Measurements from ENCODE around the gene C1orf185.
A peak's percentile ranks its signal among the peaks of the same experiment; 100 is the strongest.
"Not testable (repeated sequence)": the region's sequence is repeated elsewhere in the genome, so short reads cannot be mapped to it uniquely, and the experiment has no call there.

Gene C1orf185

GRCh38 chr1:51168266-51168845 lies 66.3 kb downstream of the C1orf185 start:
- H3K9me3 ChIP-seq (ENCODE audit: control insufficient read depth, low read length) = no peaks in the 10 kb centered on the region
- no peaks in the 10 kb centered on the region for H3K4me1 ChIP-seq (ENCODE audit: control insufficient read depth, insufficient read depth, low read length, poor library complexity, severe bottlenecking)
- H3K27me3 ChIP-seq (replicated peaks; ENCODE audit: control insufficient read depth, insufficient read depth, low read length, poor library complexity, severe bottlenecking) = no peaks in the 10 kb centered on the region
- no peak overlapping the region for H3K4me3 ChIP-seq (ENCODE audit: insufficient read depth, low read depth, low read length, poor library complexity, severe bottlenecking)
- no peak overlapping the region for H3K27ac ChIP-seq (ENCODE audit: insufficient read depth, low read length, poor library complexity, severe bottlenecking)
- no peaks in the 10 kb centered on the region for H3K36me3 ChIP-seq (ENCODE audit: control insufficient read depth, insufficient read depth, low read length)
- no peak for DNase-seq

GRCh38 chr1:51168936-51169335 lies 66.9 kb downstream of the C1orf185 start:
- Histone ChIP-seq H3K4me3 (ENCODE audit: insufficient read depth, low read depth, low read length, poor library complexity, severe bottlenecking) (no peak overlapping the region), H3K4me1 (ENCODE audit: control insufficient read depth, insufficient read depth, low read length, poor library complexity, severe bottlenecking) (no peaks in the 10 kb centered on the region), H3K27ac (ENCODE audit: insufficient read depth, low read length, poor library complexity, severe bottlenecking) (no peak overlapping the region), H3K36me3 (ENCODE audit: control insufficient read depth, insufficient read depth, low read length) (no peaks in the 10 kb centered on the region), H3K27me3 (replicated peaks; ENCODE audit: control insufficient read depth, insufficient read depth, low read length, poor library complexity, severe bottlenecking) (no peaks in the 10 kb centered on the region), H3K9me3 (ENCODE audit: control insufficient read depth, low read length) (no peaks in the 10 kb centered on the region)
- DNase-seq = no peak

- Histone ChIP-seq H3K9me3 (ENCODE audit: control insufficient read depth, low read length) (no peaks in the 10 kb centered on the region), H3K36me3 (ENCODE audit: control insufficient read depth, insufficient read depth, low read length) (no peaks in the 10 kb centered on the region), H3K4me3 (ENCODE audit: insufficient read depth, low read depth, low read length, poor library complexity, severe bottlenecking) (no peak overlapping the region), H3K27me3 (replicated peaks; ENCODE audit: control insufficient read depth, insufficient read depth, low read length, poor library complexity, severe bottlenecking) (no peaks in the 10 kb centered on the region), H3K27ac (ENCODE audit: insufficient read depth, low read length, poor library complexity, severe bottlenecking) (no peak overlapping the region), H3K4me1 (ENCODE audit: control insufficient read depth, insufficient read depth, low read length, poor library complexity, severe bottlenecking) (no peaks in the 10 kb centered on the region)
- DNase-seq = no peak
Observed at GRCh38 chr1:51170342-51170741, 68.3 kb downstream of the C1orf185 start.

GRCh38 chr1:51172811-51173210 lies 70.8 kb downstream of the C1orf185 start:
- Histone ChIP-seq H3K9me3 (ENCODE audit: control insufficient read depth, low read length) (no peaks in the 10 kb centered on the region), H3K27me3 (replicated peaks; ENCODE audit: control insufficient read depth, insufficient read depth, low read length, poor library complexity, severe bottlenecking) (no peaks in the 10 kb centered on the region), H3K36me3 (ENCODE audit: control insufficient read depth, insufficient read depth, low read length) (no peaks in the 10 kb centered on the region), H3K4me1 (ENCODE audit: control insufficient read depth, insufficient read depth, low read length, poor library complexity, severe bottlenecking) (no peaks in the 10 kb centered on the region), H3K4me3 (ENCODE audit: insufficient read depth, low read depth, low read length, poor library complexity, severe bottlenecking) (no peak overlapping the region), H3K27ac (ENCODE audit: insufficient read depth, low read length, poor library complexity, severe bottlenecking) (no peak overlapping the region)
- no peak for DNase-seq

- no peaks in the 10 kb centered on the region for H3K4me1 ChIP-seq (ENCODE audit: control insufficient read depth, insufficient read depth, low read length, poor library complexity, severe bottlenecking)
- no peaks in the 10 kb centered on the region for H3K27me3 ChIP-seq (replicated peaks; ENCODE audit: control insufficient read depth, insufficient read depth, low read length, poor library complexity, severe bottlenecking)
- no peaks in the 10 kb centered on the region for H3K36me3 ChIP-seq (ENCODE audit: control insufficient read depth, insufficient read depth, low read length)
- no peaks in the 10 kb centered on the region for H3K9me3 ChIP-seq (ENCODE audit: control insufficient read depth, low read length)
- no peak overlapping the region for H3K4me3 ChIP-seq (ENCODE audit: insufficient read depth, low read depth, low read length, poor library complexity, severe bottlenecking)
- DNase-seq = no peak
- no peak overlapping the region for H3K27ac ChIP-seq (ENCODE audit: insufficient read depth, low read length, poor library complexity, severe bottlenecking)
Observed at GRCh38 chr1:51175278-51175677, 73.2 kb downstream of the C1orf185 start.

GRCh38 chr1:51177988-51178387 lies 76.0 kb downstream of the C1orf185 start:
- not testable (repeated sequence) for DNase-seq; H3K9me3 ChIP-seq (ENCODE audit: control insufficient read depth, low read length); H3K4me1 ChIP-seq (ENCODE audit: control insufficient read depth, insufficient read depth, low read length, poor library complexity, severe bottlenecking); H3K4me3 ChIP-seq (ENCODE audit: insufficient read depth, low read depth, low read length, poor library complexity, severe bottlenecking); H3K36me3 ChIP-seq (ENCODE audit: control insufficient read depth, insufficient read depth, low read length); H3K27me3 ChIP-seq (replicated peaks; ENCODE audit: control insufficient read depth, insufficient read depth, low read length, poor library complexity, severe bottlenecking); H3K27ac ChIP-seq (ENCODE audit: insufficient read depth, low read length, poor library complexity, severe bottlenecking)

GRCh38 chr1:51188230-51188629 lies 86.2 kb downstream of the C1orf185 start:
- H3K27me3 ChIP-seq (replicated peaks; ENCODE audit: control insufficient read depth, insufficient read depth, low read length, poor library complexity, severe bottlenecking) = no peaks in the 10 kb centered on the region

GRCh38 chr1:51189421-51190073 lies 87.5 kb downstream of the C1orf185 start:
- Histone ChIP-seq H3K9me3 (ENCODE audit: control insufficient read depth, low read length) (no peaks in the 10 kb centered on the region), H3K36me3 (ENCODE audit: control insufficient read depth, insufficient read depth, low read length) (no peaks in the 10 kb centered on the region), H3K4me3 (ENCODE audit: insufficient read depth, low read depth, low read length, poor library complexity, severe bottlenecking) (no peak overlapping the region), H3K27ac (ENCODE audit: insufficient read depth, low read length, poor library complexity, severe bottlenecking) (no peak overlapping the region), H3K4me1 (ENCODE audit: control insufficient read depth, insufficient read depth, low read length, poor library complexity, severe bottlenecking) (no peaks in the 10 kb centered on the region), H3K27me3 (replicated peaks; ENCODE audit: control insufficient read depth, insufficient read depth, low read length, poor library complexity, severe bottlenecking) (no peaks in the 10 kb centered on the region)
- peak in 1 of 3 donors; percentile 22 for DNase-seq

More at GRCh38 chr1:51188230-51188629, 86.2 kb downstream of the C1orf185 start:
- no peaks in the 10 kb centered on the region for H3K4me1 ChIP-seq (ENCODE audit: control insufficient read depth, insufficient read depth, low read length, poor library complexity, severe bottlenecking)
- no peaks in the 10 kb centered on the region for H3K9me3 ChIP-seq (ENCODE audit: control insufficient read depth, low read length)
- no peak for DNase-seq
- H3K27ac ChIP-seq (ENCODE audit: insufficient read depth, low read length, poor library complexity, severe bottlenecking) = no peak overlapping the region
- H3K36me3 ChIP-seq (ENCODE audit: control insufficient read depth, insufficient read depth, low read length) = no peaks in the 10 kb centered on the region
- H3K4me3 ChIP-seq (ENCODE audit: insufficient read depth, low read depth, low read length, poor library complexity, severe bottlenecking) = no peak overlapping the region

GRCh38 chr1:51190961-51191360 lies 88.9 kb downstream of the C1orf185 start:
- no peaks in the 10 kb centered on the region for H3K9me3 ChIP-seq (ENCODE audit: control insufficient read depth, low read length)
- H3K36me3 ChIP-seq (ENCODE audit: control insufficient read depth, insufficient read depth, low read length) = no peaks in the 10 kb centered on the region
- no peaks in the 10 kb centered on the region for H3K27me3 ChIP-seq (replicated peaks; ENCODE audit: control insufficient read depth, insufficient read depth, low read length, poor library complexity, severe bottlenecking)
- H3K4me1 ChIP-seq (ENCODE audit: control insufficient read depth, insufficient read depth, low read length, poor library complexity, severe bottlenecking) = no peaks in the 10 kb centered on the region
- no peak overlapping the region for H3K27ac ChIP-seq (ENCODE audit: insufficient read depth, low read length, poor library complexity, severe bottlenecking)
- DNase-seq = no peak
- no peak overlapping the region for H3K4me3 ChIP-seq (ENCODE audit: insufficient read depth, low read depth, low read length, poor library complexity, severe bottlenecking)

- H3K27ac ChIP-seq (ENCODE audit: insufficient read depth, low read length, poor library complexity, severe bottlenecking) = no peak overlapping the region
- no peaks in the 10 kb centered on the region for H3K27me3 ChIP-seq (replicated peaks; ENCODE audit: control insufficient read depth, insufficient read depth, low read length, poor library complexity, severe bottlenecking)
- peak in 2 of 3 donors; percentile 4 to 18 for DNase-seq
- H3K4me3 ChIP-seq (ENCODE audit: insufficient read depth, low read depth, low read length, poor library complexity, severe bottlenecking) = no peak overlapping the region
- H3K4me1 ChIP-seq (ENCODE audit: control insufficient read depth, insufficient read depth, low read length, poor library complexity, severe bottlenecking) = no peaks in the 10 kb centered on the region
- H3K36me3 ChIP-seq (ENCODE audit: control insufficient read depth, insufficient read depth, low read length) = no peaks in the 10 kb centered on the region
- no peaks in the 10 kb centered on the region for H3K9me3 ChIP-seq (ENCODE audit: control insufficient read depth, low read length)
Observed at GRCh38 chr1:51192213-51192843, 90.3 kb downstream of the C1orf185 start.
